Activated CD8-positive, alpha-beta memory T cell treated with anti-CD3 and anti-CD28 coated beads, Interleukin-2, amount 50 U/mL, for 1 hour (primary cell): Measurements from ENCODE around the gene CDK10.
"Not testable (repeated sequence)": the region's sequence is repeated elsewhere in the genome, so short reads cannot be mapped to it uniquely, and the experiment has no call there.

ENCODE experiments used
- DNase-seq: peaks from one replicate; pipeline ENCODE4 v3.0.0-alpha.2; 2020; ENCODE audit errors: extremely low read depth

Gene CDK10

DNA sequence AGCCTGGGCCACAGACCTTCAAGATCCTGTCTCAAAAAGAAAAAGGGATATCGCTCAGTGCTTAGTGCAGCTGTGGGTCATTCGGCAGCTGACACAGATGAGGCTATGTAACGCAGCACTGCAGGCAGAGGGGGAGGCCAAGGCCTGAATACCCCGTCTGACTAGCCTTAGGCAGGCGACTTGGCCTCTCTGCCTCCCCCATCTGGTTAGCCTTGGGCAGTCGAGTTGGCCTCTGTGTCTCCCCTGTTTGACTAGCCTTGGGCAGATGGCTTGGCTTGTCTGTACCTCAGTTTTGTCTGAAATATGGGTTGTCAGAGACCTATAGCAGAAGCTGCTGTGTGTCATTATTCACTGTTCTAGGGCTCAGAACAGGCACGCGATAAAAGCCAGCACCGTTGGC, 18.9 kb upstream of the CDK10 start:
- DNase-seq = no peak

- no peak for DNase-seq
These were observed 17.7 kb upstream of the CDK10 start for GRCh38 chr16:89668790-89669158.

DNA sequence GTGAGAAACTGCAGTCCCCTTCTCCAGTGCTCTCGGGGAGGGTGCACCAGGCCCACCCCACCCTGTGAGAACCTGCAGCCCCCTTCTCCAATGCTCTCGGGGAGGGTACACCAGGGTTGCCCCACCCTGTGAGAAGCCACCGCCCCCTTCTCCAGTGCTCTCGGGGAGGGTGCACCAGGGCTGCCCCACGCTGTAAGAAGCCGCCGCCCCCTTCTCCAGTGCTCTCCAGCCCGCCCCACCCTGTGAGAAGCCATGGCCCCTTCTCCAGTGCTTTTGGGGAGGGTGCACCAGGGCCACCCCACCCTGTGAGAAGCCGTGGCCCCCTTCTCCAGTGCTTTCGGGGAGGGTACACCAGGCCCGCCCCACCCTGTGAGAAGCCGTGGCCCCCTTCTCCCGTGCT, 16.7 kb upstream of the CDK10 start:
- no peak for DNase-seq

DNA sequence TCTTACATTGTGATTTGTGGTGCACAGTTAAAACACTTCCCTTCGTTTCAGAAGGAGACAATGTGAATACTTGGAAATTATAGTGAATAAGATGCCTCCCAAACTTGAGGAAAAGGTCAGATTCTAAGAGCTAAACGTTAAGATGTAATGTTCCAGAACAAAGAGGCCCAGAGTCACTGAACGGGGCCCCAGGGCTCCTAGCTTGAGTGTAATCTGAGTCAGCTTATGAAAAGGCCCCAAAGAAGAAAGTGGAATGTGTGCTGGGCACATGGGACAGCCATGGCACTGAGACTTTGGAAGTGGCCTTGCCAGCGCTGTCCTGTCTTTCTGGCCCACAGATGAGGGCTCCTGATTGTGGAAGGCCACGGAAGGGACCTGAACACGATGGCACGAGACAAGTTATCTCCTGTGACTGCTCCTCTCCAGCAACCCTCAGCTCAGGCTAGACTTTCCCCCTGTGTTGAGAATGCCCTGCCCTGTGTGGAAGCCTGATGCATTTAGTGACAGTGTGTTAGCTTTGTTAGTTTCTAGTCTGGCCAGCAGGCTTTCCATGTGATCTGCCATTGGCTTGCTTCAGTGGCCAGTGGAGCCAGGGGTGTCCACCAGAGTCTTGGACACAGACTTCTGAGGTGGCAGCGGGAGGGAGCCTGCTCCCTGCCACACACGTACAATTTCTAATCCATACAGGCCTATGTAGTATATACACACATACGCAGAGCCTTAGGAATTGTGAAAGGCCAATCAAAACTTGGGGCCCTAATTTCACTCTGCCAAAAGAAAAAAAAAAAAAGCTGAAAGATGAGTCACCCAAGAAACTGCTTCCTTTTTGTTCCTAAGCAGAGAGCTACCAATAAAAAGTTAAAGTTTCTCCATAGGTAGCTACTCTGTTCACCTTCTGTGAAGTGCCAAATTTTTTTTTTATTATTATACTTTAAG, 15.7 kb upstream of the CDK10 start:
- no peak for DNase-seq

DNA sequence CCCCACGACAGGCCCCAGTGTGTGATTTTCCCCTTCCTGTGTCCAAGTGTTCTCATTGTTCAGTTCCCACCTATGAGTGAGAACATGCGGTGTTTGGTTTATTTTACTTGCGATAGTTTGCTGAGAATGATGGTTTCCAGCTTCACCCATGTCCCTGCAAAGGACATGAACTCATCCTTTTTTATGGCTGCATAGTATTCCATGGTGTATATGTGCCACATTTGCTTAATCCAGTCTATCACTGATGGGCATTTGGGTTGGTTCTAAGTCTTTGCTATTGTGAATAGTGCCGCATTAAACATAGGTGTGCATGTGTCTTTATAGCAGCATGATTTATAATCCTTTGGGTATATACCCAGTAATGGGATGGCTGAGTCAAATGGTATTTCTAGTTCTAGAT, 14.9 kb upstream of the CDK10 start:
- DNase-seq = not testable (repeated sequence)

DNA sequence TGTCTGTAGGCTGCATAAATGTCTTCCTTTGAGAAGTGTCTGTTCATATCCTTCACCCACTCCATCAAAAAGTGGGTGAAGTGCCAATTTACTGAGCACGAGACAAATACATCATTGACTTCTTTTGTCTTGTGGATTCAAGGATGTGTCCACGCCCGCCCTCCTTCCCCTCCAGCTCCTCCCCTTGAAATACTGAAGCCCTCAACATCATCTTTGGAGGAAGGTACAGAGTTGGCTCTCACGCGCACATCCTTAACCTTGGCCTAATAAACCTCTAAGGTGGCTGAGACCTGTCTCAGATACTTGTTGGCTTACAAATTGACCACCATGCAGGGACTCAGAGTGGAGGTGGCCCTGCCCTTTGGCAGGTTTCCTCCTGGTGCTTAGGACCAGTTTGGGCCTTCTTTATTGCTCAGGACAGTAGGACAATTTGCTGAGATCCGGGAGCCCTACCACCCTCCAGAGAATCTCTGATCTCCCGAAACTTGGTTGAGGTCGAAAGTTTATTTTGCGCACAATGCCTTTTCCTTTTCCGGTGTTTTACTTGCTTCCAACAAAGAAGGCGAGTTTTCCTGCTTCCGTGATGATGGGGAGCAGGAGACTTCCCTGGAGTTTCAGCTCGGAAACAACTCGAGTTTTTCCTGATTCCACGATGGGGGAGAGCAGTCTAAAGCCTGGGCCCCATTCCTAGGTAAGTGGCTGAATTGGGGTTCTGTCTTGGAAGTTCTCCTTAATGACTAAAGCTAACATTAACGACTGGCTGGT, 14.1 kb upstream of the CDK10 start:
- no peak for DNase-seq

DNA sequence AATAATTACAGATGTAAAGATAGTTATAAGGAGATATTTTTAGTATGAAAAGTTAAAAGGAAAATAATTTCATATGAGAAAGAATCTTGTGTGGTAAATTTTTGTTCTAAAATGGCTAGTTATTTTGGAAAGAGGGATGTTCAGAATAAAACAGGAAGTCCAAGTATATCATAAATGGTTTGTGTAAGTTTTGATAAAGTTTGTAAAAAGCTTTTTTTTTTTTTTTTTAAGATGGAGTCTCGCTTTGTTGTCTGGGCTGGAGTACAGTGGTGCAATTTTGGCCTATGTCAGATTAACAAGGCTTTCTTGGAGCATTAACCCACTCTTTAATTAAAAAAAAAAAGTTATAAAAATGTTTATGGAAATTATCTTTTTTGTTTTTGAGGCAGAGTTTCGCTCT, 8.2 kb upstream of the CDK10 start:
- DNase-seq = no peak

GRCh38 chr16:89685916-89686315, 573 bp upstream of the CDK10 start:
- DNase-seq = no peak

DNA sequence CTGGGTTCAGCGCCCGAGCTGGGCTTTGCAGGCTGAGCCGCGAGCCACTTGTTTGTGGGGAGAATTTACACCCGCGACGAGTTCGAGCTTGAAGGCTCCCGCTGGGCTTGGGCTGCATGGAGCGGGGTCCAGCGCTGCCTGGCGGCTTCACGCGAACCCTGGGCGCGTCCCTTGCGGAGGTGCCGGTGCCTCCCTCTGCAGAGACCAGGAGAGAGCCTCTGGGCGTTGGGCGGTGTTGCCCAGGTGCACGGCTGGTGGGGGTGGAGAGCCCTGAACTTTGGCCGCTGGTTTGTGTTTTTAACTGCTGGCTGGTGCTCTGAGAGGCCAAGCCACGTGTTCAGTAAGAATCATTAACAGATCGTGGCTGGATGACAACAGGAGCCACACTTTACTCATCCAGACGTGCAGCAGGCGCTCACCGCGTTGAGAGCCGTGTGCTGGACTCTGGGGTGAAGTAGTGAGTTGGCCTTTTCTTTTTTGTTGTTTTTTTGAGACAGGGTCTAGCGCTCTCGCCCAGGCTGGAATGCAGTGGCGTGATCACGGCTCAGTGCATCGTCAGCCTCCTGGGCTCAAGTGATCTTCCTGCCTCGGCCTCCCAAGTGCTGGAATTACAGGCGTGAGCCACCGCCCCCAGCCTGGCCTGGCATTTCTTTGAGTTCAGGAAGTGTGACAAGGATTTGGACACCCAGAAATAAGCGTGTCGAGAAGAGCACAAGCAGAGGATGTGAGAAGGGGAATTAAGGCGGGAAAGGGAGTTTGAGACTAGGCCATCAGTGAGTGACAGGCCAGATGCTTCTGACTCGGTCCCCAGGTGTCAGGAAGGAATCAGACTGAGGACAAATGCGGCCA, 827 bp downstream of the CDK10 start:
- DNase-seq = no peak

GRCh38 chr16:89688395-89688794, 1.9 kb downstream of the CDK10 start:
- no peak for DNase-seq

DNA sequence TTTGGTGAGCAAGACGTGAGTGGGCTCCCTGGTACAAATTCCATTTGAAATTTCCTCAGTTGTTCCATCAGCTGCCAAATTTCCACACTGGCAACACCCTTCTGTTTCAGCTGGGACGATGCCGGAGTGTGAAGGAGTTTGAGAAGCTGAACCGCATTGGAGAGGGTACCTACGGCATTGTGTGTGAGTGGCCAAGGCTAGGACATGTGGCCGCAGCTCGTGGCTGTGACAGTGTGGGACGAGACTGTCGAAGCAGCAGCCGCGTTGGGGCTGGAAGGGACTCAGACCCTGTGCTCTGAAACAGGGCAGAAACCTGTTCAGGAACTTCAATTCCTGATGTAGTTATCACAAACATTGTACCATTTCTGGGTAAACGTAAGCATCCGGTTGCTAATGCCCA, 2.7 kb downstream of the CDK10 start:
- DNase-seq = no peak

- not testable (repeated sequence) for DNase-seq
These were observed 3.1 kb downstream of the CDK10 start for GRCh38 chr16:89689621-89690020.

DNA sequence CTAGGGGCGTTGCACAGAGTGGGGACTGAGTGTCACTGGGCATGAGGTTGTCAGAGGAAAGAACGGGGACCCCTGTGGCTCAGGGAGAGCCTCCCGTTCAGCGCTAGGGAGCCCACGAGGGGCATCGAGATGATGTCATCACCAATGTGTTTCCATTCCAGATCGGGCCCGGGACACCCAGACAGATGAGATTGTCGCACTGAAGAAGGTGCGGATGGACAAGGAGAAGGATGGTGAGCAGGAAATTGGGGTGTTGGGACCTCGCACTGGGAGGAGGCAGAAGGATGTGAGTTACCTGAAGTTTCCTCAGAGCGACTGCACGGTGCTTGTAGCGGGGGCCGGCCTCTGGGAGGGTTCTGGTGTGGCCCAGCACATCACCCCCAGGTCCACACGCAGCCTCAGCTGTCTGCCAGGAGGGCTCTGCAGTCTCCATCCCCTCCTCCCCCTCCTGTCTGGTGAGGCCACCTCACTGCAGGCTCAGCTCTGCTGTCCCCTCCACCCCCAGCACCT, 4.0 kb downstream of the CDK10 start:
- no peak for DNase-seq

DNA sequence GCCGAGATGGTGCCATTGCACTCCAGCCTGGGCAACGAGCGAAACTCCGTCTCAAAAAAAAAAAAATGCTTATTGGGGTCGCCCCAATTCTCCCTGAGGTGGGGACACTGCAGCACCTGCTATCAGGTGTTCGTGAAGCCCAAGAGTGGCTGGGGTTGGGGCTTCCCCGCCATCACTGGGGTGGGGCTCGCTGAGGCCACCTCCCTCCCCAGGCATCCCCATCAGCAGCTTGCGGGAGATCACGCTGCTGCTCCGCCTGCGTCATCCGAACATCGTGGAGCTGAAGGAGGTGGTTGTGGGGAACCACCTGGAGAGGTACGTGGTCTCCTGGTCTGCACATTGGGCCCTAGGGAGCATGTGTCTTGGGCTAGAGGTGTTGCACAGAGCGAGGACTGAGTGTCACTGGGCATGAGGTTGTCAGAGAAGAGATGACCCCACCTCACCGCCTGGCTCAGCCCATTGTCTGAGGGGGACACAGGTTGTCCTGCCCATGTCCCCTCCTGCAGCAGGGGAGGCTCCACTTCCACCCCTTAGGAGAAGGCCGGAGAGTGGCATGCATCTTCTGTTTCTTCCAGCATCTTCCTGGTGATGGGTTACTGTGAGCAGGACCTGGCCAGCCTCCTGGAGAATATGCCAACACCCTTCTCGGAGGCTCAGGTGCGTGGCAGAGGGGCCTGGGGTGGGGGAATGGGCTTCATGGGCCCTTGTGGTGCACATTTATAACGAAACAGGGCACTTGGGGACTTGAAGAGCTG, 4.9 kb downstream of the CDK10 start:
- DNase-seq = no peak

DNA sequence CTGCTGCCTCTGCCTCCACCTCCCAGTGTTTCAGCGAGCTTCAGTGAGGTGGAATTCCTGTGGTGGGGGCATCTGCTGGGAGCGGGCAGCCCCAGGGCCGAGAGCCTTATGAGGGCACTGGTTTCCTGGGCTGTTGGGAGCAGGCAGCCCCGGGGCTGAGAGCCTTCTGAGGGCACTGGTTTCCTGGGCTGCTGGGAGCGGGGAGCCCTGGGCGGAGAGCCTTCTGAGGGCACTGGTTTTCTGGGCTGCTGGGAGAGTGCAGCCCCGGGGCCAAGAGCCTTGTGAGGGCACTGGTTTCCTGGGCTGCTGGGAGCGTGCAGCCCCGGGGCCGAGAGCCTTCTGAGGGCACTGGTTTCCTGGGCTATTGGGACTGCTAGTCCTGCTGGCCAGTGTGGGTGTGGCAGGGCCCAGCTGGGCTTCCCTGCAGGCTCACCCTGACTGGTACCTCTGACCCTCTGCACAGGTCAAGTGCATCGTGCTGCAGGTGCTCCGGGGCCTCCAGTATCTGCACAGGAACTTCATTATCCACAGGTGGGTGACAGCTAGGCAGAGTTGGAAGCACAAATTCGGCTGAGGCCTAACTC, 5.6 kb downstream of the CDK10 start:
- DNase-seq = no peak

GRCh38 chr16:89693289-89693731, 6.8 kb downstream of the CDK10 start:
- no peak for DNase-seq

DNA sequence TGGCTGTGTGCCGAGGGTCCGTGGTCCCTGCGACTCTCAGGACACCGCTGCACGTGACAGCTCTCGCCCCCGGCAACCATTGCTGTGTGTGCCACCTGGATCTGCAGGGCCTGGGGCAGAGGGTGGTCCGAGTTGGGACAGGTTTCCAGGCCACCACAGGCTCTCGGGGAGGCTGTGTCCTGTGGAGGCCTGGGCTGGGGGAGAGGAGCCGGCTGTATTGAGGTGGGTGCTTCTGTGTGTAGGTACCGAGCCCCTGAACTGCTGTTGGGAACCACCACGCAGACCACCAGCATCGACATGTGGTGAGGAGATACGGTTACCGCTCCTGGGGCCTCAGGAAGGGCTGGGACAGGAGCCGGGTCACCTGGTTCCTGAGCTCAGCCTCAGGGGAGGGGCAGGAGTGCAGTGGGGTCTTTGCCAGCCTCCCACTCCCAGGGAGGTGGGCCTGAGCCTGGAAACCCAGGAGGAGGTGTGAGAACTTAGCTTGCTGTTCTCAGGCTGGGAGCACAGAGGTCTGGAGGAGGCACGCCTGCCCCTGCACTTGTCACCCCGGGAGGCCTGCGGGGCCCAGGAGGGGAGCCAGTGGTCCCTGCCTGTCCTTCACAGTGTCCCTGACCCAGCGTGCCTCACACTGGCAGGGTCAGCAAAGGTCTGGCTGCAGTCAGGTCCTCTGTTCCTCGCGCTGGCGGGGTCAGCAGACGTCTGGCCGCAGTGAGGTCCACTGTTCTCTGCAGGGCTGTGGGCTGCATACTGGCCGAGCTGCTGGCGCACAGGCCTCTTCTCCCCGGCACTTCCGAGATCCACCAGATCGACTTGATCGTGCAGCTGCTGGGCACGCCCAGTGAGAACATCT, 7.7 kb downstream of the CDK10 start:
- no peak for DNase-seq

- DNase-seq = not testable (repeated sequence)
These were observed 8.2 kb downstream of the CDK10 start for GRCh38 chr16:89694784-89695085.

GRCh38 chr16:89695086-89695874, 8.8 kb downstream of the CDK10 start:
- DNase-seq = no peak
